Psoas muscle (tissue), 8 donors: ENCODE measurements around the gene RPLP2. TPM values are rescaled to one million over a fixed set of nuclear protein-coding genes. Genes with fewer than 3 reads are reported as not detected.

Source experiments
- ATAC-seq, 4 donors: fragments of 200-7000 bp; cut with Tn5 transposase; one replicate each; pipeline ENCODE4 v1.9.1; 2020; ENCODE audit warnings: moderate library complexity in 3 of 4, mild to moderate bottlenecking in 2 of 4
- DNase-seq, 2 donors: peaks; one replicate each; pipeline ENCODE4 v3.0.0-alpha.2; 2020
- H3K27ac ChIP-seq: fragments of 200-600 bp; one replicate; pipeline ENCODE4 v1.8.0; 2022
- H3K27me3 ChIP-seq, 3 donors: fragments of 200-600 bp in 1 of 3; one replicate each; pipeline versions ENCODE4 v1.6.1 to v1.8.0; 2013 to 2022; ENCODE audit warnings: low read length in 2 of 3, mild to moderate bottlenecking in 2 of 3, moderate library complexity in 1 of 3; ENCODE audit not compliant: insufficient read depth in 3 of 3
- H3K36me3 ChIP-seq, 2 donors: fragments of 200-600 bp in 1 of 2; one replicate each; pipeline versions ENCODE4 v1.6.1 to v1.8.0; 2013 to 2022; ENCODE audit warnings: low read depth in 1 of 2, mild to moderate bottlenecking in 1 of 2, moderate library complexity in 1 of 2; ENCODE audit not compliant: insufficient read depth in 1 of 2
- H3K4me1 ChIP-seq: fragments of 200-600 bp; one replicate; pipeline ENCODE4 v1.8.0; 2022
- H3K4me3 ChIP-seq: fragments of 200-600 bp; one replicate; pipeline ENCODE4 v1.8.0; 2022; ENCODE audit warnings: mild to moderate bottlenecking
- H3K9me3 ChIP-seq: fragments of 200-600 bp; one replicate; pipeline ENCODE4 v1.8.0; 2022
- WGBS, 3 donors: extraction: QIAGEN DNeasy Blood & Tissue Kit; methylation state at CpG; one replicate each; pipeline versions ENCODE4 v1.1.6 to v1.1.7; 2013; 5-methylcytosine and 5-hydroxymethylcytosine counted together
- intact Hi-C, 2 donors: fragments of 100-400 bp; cut with DNase I; formaldehyde crosslinking; loops; one replicate each; pipeline versions ENCODE4 v1.11.0 to v1.14.2; 2022
- polyA plus RNA-seq, 3 donors: library from polyadenylated mRNA; stranded (reverse); fragments of 200-250 nt; gene quantifications; one replicate each; pipeline ENCODE4 v1.2.3, GENCODE V29; 2013
- total RNA-seq, 4 donors: library from RNA; stranded (reverse); fragmentation: NEBNext Ultra II Directional in 2 of 4; extraction: Animal tissue kit (Norgen Biotek cat#: 25700) in 2 of 4; gene quantifications; one replicate each; pipeline versions ENCODE4 v1.2.1 to v1.2.4, GENCODE V29; 2021 to 2023
- TF ChIP-seq, protein P1 (sequence below): fragments of 200-600 bp; IDR thresholded peaks from one replicate; pipeline ENCODE4 v1.8.0; 2022; ENCODE audit warnings: antibody characterized with exemption
- donor health status: healthy with polysubstance abuse.
- donor health status: DM: no; HTN: no; CAD: no; lungs with moderate emphysema.
- donor health status: Bipolar disorder and iron deficiency.
- donor health status: healthy.
- donor health status: DM: yes; HTN: yes; CAD: no.
- donor health status: DM: no; HTN: no; CAD: no.
- donor health status: DM: no; HTN: no; CAD: no.
- donor health status: DM: yes; HTN: yes; CAD: no.

The RPLP2 gene
- total and polyA plus RNA-seq, 7 donors: 779 to 1,781 (median 1,246) TPM

- ATAC-seq (no peak), DNase-seq (peak in 1 of 2 donors; percentile 50)
- intact Hi-C loops: no loop called here
- Histone ChIP-seq H3K27me3 (peaks cover 0 to 30% (median 11%) of the 10 kb centered on the region in 3 donors), H3K36me3 (no peaks in the 10 kb centered on the region), H3K4me3 (no peak overlapping the region), H3K9me3 (no peaks in the 10 kb centered on the region), H3K4me1 (peaks cover 14% of the 10 kb centered on the region), H3K27ac (no peak overlapping the region)
- 64 to 66% (median 66%) methylated on average over 28 of the region's 28 CpGs for WGBS, 3 donors
- TF ChIP-seq, protein P1, sequence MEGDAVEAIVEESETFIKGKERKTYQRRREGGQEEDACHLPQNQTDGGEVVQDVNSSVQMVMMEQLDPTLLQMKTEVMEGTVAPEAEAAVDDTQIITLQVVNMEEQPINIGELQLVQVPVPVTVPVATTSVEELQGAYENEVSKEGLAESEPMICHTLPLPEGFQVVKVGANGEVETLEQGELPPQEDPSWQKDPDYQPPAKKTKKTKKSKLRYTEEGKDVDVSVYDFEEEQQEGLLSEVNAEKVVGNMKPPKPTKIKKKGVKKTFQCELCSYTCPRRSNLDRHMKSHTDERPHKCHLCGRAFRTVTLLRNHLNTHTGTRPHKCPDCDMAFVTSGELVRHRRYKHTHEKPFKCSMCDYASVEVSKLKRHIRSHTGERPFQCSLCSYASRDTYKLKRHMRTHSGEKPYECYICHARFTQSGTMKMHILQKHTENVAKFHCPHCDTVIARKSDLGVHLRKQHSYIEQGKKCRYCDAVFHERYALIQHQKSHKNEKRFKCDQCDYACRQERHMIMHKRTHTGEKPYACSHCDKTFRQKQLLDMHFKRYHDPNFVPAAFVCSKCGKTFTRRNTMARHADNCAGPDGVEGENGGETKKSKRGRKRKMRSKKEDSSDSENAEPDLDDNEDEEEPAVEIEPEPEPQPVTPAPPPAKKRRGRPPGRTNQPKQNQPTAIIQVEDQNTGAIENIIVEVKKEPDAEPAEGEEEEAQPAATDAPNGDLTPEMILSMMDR: no peak
Measured at GRCh38 chr11:788009-788640, 21.6 kb upstream of the RPLP2 start.

DNA sequence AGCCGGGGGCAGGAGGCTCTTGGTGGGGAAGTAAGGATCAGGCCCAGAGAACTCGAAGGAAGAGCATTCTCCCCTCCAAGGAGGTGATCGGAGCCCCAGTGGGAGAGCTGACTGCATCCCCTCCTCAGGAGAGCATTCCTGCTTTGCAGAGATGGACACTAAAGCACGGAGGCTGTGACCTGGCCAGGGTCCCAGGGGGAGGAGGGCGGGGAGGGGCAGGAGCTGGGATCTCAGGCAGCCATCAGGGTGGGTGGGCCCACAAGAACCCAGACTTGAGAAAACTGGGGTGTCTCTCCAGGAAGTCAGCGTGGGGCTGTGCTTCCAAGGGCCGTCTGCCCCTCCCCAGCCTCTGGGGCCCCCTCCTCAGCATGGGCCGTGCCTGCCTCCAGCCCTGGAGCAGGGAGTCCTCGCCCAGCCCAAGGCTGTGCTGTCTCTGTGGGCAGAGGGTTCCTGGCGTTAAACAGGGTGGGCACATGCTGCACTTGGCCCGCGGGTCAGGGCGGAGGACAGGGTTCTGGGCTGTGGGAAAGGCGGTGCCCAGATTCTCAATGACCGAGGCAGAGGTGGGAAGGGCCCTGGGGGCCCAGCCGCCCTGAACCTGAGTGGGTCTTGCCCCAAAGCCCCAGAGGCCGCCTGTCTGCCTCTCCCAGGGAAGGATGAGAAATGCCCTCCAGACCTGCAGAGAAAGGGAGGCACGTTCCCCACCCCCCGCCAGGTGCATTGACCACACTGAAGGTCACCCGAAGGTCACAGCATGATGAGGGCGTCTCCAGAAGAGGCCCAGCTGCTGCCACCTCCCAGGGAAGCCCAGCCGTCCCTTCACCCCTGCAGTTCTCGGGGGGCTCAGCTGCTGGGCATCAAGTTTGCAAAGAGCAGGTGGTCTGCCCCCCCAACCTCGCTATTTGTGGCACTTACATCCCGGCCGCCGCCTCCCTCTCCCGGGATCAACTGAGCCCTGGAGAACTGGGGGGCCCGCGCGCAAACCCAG is 20.5 kb upstream of the RPLP2 start:
- Histone ChIP-seq H3K36me3 (no peaks in the 10 kb centered on the region), H3K4me3 (no peak overlapping the region), H3K27ac (no peak overlapping the region), H3K27me3 (peaks cover 0 to 39% (median 11%) of the 10 kb centered on the region in 3 donors), H3K9me3 (no peaks in the 10 kb centered on the region), H3K4me1 (peaks cover 4% of the 10 kb centered on the region)
- WGBS, 3 donors: 22 to 26% (median 25%) methylated on average over 25 to 31 of the region's 31 CpGs
- ATAC-seq (no peak), DNase-seq (peak in 1 of 2 donors; percentile 57)
- intact Hi-C loops: no loop called here
- TF ChIP-seq, protein P1: no peak

- peak; percentile 45 to 62 for DNase-seq
Measured at GRCh38 chr11:789943-790342, 19.8 kb upstream of the RPLP2 start, which contains the start of gene CEND1. CEND1 (minus strand) TSS chr11:790090; CDS start chr11:788576, 1,514 bp downstream.

DNA sequence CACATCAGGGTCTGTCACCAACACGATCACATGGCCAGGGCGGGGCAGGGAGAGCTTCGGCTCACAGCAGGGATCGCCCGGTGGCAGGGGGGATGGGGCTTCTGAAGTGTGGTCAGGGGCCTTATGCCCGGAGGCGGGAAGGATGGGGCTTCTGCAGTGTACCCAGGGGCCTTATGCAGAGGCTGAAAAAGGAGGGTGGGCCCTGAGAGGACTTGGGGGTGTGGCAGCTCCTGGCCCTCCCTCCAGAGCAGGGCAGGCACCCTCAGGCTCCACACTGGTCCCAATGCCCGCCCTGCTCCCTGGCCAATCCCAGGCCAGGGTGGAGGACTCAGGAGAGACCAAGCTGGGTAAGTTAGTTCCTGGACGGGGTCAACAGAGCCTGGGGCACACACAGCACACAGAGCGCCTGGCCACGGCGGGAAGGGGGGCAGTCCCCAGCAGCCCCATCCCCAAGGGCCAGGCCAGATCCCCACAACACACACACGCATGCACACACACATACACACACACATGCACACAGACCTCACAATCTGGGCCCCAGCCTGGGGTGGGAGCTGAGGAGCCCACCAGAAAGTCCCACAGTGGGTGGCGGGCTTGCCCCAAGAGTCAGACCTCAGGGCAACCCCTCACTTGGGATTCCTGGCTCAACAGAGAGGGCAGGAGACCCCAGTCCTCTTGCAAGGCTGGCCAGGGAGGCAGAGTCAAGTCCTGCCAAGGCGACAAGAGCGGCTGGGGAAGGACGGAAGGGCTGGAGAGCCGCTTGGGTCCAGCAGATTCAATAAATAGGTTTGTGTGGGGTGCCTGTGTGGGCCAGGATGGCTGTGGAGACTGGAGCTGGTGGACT is 18.8 kb upstream of the RPLP2 start:
- 69 to 73% (median 71%) methylated on average over 15 to 18 of the region's 18 CpGs for WGBS, 3 donors
- TF ChIP-seq, protein P1: no peak
- no peak for ATAC-seq
- H3K4me3 ChIP-seq: no peak overlapping the region
- H3K27ac ChIP-seq: no peak overlapping the region
- DNase-seq: peak in 1 of 2 donors; percentile 59
- no peaks in the 10 kb centered on the region for H3K36me3 ChIP-seq
- no peaks in the 10 kb centered on the region for H3K4me1 ChIP-seq
- H3K9me3 ChIP-seq: no peaks in the 10 kb centered on the region
- H3K27me3 ChIP-seq: peaks cover 0 to 43% (median 19%) of the 10 kb centered on the region in 3 donors
- intact Hi-C loops: no loop called here

More at GRCh38 chr11:789943-790342, 19.8 kb upstream of the RPLP2 start, which contains the start of gene CEND1:
- ATAC-seq: peak in 1 of 4 donors; percentile 17
- TF ChIP-seq, protein P1: no peak
- Histone ChIP-seq H3K9me3 (no peaks in the 10 kb centered on the region), H3K27me3 (peaks cover 0 to 43% (median 15%) of the 10 kb centered on the region in 3 donors), H3K4me3 (no peak within 1 kb of the TSS), H3K4me1 (no peaks in the 10 kb centered on the region), H3K36me3 (no peaks in the 10 kb centered on the region), H3K27ac (no peak within 1 kb of the TSS)
- 5 to 8% (median 7%) methylated on average over 26 to 44 of the region's 44 CpGs for WGBS, 3 donors
- intact Hi-C loops: no loop called here
